ENCODE results near the gene GFOD2.
A peak's percentile ranks its signal among the peaks of the same experiment; 100 is the strongest.

The GFOD2 gene

DNA sequence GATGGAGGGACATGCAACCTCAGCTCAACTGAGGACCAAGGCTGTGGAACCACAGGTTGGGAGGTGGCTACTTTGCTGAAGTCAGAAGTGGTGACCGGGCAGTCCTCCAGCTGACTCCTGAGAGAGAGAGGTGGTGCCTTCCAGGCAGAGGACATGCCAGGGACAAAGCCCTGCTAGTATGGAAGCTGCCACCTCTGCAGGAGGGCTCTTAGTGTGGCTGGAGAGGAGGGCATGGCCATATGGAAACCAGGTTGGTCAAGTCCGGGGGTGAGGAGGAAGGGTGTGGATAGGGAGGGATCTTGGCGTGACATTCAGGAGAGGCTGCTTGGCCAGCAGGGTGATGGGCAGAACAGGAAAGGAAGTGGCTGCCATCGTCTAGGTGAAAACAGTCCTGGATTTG, 46.8 kb downstream of the GFOD2 start:
- DNase-seq (ENCODE audit: low read depth): no peak

DNA sequence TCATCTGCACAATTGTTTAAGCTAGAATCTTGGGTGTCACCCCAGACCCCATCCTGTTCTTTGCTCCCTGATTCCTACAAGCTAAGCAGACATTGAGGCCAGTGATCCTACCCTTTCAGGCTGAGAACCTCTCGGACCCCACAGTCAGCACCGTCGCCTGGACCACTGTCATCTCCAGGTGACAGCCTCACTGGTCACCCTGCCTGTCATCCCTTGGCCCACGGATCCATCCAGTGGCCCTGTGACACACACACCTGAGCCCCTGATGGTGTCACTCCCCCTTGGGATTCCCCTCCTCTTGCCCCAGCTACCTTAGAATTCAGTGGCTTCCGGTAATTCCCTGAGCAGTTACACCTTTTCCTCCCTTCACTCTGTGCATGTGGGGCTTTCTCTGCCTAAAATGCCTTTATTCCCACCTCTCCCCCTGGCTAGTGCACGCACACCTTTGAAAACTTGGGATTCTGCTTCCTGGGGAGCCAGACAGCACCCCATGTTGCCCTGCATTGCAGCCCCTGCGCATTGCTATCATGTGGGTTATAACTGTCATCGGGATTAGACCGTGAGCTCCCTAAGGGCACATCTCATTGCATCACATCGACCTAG, 49.5 kb downstream of the GFOD2 start:
- DNase-seq (ENCODE audit: low read depth): no peak

DNA sequence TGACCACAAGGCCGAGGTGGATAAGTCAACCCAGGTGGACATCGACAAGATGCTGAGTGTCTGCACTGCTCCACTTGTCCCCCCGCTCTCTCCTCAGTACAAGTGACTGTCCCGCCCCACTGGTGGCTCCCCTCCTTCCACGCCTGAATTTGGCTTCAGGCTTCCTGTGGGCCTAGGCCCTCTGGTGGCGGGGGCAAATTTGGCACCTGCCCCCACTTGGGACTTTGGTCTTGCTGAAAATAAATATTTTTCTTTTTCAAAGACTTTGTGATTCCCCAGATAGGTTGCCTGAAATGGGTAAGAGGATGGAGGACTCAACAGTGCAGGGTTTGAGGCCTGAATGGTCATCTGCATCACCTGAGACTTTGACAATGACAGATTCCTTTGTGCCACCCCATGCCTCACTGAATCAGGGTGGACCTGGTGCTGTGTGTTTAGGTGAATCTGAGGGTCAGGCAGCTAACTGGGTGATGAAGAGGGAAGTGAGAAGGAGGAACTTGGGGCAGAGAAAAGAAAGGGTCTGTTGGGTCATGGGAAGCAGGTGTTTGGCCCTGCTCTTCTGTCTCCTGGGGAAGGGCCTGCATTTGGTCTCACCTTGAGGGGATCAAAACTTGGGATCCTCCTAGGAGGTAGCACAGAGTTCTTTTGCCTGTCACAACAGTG, 50.5 kb downstream of the GFOD2 start:
- DNase-seq (ENCODE audit: low read depth): no peak

DNA sequence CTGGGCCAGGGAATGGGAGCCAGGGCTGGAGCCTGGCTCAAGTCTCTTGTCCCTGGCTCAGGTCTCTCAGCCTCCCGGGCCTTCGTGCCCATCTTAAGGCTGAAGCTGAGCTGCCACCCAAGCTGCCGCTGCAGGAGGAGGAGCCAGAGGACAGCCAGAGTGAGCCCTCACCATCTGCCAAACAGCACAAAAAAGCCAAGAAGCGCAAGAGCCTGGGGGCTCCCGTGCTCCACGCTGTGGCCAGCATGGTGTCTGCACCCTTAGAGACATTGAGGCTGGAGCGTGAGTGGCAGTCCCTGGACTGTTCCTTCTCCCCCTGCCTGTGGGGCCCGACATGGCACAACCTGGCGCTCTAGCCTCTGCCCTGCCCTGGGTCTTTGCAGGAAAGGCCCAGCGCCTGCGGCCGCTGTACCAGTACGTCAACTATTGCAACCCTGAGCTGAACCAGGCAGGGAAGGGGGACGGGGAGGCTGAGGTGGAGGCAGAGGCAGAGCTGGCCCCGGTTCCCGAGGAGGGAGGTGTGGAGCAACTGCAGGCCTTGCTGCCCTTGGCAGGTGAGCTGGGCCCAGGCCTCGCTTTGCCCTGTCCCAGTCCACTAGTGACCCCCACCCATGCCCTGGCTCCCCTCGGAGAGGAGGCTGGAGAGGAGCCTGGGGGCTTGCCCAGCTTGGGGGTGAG, 51.2 kb downstream of the GFOD2 start:
- peak; percentile 81 for DNase-seq (ENCODE audit: low read depth)

DNA sequence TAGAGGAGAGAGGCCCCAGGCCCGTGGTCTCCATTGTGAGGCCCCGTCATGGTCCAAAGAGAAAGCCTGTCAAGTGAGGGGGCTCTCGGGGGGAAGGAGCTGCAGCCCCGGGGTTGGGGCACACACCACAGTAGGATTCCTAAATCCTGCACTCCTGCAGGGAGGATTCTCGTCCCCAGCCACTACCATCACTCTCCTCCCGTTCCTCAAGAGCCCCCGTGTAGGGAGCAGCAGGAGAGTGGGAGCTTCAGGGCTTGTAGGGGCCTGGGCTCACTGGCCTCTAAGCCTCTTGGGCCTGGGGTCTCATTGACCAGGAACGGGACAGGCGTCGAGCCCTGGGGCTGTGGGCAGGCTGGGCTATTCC, 51.7 kb downstream of the GFOD2 start:
- DNase-seq (ENCODE audit: low read depth): no peak

DNA sequence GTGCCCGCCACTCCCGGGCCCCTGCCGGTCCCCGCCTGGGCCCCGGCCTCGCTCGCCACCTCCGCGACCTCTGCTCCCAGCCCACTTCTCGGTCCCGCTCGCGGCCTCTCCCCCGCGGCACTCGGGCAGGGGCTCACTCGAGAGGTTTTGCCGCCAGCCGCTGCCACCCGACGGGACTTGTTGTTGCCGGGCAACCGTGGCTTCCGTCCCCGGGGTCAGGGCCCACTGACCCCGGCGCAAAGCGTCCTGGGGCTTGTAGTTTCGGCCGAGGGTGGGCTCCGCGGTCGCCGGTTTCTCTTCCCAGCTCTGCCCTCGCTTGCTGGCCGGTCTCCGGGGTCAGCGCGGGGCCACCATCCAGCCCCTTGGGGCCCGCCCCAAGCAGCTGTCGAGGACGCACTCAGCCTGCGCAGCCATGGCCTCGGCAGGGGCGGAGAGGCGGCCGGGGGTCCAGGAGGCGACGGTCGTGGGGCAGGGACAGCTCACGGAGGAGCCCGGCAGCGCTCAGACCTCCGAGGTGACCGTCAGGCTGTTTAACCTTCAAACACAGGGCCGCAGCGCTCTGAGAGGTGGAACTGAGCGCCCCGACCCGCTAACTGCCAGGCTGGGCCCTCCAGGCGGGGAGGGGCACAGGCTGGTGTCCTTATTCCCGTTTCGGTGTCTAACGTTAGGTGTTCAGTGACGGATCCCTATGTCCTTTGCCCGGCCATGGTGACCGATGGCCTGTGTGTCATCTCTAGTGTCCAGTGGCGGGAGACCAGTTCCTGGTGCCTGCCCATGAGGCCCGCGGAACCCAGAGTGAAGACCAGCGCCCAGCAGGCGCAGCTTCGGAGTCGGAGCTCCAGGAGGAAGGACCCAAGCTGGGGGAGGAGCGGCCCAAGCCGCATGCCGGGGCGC, 52.3 kb downstream of the GFOD2 start, which contains the start of the genes C16orf86 and ENKD1:
TSS of gene C16orf86 (plus strand) at position 256 of the 894 bp plus-strand sequence. CDS start at position 413, 157 bp downstream.
TSS of gene ENKD1 (minus strand) at position 192 of the 894 bp plus-strand sequence. CDS start 308 bp downstream, outside the sequence.
- DNase-seq (ENCODE audit: low read depth): no peak

DNA sequence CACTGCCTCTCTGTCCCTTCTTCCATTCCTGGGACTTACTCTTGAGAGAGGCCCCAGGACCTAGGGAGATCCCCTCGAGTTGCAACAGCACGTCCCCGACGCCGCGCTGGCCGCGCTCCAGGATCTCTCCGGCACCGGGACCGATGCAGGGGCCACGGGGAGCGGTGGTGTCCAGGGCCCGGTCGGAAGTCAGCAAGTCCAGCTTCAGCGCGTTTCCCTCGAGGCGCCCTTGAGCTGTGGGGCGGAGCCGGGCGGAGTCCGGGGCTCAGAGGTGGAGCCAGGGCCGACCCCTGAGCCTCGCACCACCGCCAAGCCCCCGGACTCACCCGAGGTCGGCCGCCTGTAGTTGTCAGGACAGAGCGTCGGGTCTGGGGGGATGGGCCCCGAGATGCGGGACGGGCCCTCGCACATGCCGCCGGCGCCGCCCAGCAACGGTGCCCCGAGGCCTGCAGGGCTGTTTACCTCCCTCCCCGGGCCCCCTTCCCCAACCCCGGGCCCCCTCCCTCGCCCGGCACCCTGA, 53.0 kb downstream of the GFOD2 start:
- DNase-seq (ENCODE audit: low read depth): no peak

DNA sequence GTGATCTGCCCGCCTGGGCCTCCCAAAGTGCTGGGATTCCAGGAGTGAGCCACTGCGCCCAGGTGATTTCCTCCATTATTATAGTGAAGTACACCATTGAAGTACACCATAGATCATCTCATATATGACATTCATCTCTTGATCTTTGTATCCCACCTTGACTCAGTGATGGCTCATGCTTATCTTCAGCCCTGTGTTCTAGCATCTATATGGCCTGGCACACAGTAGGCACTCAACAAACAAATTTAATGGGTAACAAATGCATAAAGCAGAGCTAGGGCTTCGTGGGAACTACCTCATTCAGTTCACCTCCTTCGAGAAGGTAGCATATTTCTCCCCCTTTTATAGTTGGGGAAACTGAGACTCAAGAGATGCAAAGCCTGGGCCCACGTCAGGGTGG, 53.5 kb downstream of the GFOD2 start:
- no peak for DNase-seq (ENCODE audit: low read depth)

DNA sequence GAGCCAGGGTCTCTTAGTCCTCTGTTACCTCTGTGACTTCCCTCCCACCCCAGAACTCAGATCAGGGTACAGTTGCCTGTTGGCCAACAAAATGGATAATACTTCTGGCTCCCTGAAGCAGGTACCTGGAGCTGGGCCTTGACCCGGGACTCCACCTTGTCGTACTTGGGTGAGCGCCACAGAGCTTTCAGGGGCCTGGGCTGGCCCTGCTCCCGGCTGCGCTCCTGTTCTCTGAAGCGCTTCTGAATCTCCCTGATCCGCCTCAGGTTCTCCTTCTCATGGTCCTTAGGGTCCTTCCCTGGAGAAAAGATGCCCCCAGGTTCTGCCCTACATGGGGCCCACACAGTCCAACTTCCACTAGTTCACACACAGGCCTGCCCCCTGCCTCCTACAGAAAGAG, 54.2 kb downstream of the GFOD2 start:
- no peak for DNase-seq (ENCODE audit: low read depth)

DNA sequence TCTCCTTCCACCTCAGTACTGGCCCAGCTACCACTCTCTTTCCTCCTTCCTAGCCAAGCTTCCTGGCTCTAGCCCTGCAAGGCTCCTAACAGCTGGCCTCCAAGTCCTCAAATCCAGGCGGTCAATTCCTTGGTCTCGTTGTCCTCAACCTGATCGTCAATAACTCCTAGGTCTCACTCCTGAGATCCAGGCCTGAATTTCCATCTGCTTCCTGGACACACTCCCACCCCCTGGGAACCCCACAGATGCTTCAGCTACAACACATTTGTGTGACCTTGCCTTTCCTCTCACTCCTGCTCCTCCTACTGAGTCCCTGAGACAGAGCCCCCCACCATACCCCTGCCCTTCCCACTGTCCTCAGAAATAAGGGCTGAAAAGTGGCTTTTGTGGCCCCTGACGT, 54.9 kb downstream of the GFOD2 start:
- DNase-seq (ENCODE audit: low read depth): no peak

DNA sequence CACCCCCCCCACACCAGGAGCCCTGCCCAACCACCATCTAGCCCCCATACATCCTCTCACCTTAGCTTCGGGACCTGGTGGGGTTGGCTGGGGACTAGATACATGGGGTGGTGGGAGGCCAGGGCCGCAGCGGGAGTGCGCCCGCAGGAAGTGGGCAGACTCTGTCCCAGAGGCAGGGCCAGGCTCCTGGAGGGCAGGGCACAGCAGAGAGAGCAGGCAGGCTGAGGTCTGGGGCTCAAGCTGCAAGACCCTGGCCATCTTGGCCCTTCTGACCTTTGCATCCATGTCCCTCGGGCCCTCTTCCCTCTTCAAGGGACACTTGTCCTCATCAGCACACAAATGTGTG, 55.3 kb downstream of the GFOD2 start:
- no peak for DNase-seq (ENCODE audit: low read depth)

DNA sequence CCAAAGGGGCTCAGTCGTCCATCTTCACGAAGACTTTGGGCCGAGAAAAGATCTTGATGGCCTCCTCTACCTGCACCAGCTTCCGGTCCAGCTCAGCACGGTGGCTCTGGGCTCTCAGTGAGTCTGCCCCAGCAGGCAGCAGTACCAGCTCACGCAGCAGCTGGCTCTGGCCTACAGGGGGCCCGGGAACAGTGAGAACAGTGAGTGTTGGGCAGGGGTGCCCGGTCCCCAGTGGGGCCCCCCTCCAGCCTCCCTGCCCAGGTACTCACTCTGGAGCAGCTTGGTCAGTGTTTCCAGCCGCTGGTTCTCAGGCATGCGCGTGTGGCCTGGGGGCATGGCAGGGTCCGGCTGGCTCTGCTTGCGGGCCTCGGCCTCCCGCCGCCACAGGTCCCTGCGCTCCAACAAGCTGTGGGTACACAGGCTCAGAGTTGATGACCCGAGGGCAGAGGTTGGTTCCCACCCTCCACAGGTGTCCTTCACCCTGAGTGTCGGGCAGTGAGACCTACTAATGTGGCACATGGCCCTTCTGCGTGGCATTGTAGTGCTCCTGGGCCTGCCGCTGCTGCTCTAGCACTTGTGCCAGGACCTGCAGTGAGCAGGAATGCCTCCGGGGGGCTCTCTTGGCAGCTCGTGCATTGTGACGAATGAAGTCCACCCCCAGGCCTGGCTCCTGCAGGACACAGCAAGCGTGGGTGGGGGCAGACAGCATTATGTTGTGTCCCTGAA, 55.8 kb downstream of the GFOD2 start:
- no peak for DNase-seq (ENCODE audit: low read depth)

DNA sequence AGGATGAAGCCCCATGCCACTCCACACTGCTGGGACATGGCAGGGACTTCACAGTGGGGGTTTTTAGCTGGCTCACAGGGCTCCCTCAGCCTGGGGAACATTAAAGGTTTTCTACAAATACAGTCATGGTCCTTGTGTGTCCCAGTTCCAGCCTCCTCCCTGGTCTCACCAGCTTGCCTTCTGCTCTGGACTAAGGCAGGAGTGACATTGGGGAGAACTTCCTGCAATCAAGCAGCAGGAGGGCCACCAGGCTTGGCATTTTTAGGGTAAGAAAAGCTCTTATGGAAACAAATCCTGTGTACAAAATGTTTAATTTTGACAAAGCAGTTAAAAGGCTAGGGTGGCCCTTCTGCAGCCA, 56.5 kb downstream of the GFOD2 start:
- no peak for DNase-seq (ENCODE audit: low read depth)

DNA sequence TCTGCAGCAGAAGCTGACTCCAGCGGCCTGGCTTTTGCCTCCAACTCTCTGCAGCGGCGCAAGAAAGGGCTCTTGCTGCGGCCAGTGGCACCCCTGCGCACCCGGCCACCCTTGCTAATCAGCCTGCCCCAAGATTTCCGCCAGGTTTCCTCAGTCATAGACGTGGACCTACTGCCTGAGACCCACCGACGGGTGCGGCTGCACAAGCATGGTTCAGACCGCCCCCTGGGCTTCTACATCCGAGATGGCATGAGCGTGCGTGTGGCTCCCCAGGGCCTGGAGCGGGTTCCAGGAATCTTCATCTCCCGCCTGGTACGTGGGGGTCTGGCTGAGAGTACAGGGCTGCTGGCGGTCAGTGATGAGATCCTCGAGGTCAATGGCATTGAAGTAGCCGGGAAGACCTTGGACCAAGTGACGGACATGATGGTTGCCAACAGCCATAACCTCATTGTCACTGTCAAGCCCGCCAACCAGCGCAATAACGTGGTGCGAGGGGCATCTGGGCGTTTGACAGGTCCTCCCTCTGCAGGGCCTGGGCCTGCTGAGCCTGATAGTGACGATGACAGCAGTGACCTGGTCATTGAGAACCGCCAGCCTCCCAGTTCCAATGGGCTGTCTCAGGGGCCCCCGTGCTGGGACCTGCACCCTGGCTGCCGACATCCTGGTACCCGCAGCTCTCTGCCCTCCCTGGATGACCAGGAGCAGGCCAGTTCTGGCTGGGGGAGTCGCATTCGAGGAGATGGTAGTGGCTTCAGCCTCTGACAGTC, 57.0 kb downstream of the GFOD2 start:
- no peak for DNase-seq (ENCODE audit: low read depth)

DNA sequence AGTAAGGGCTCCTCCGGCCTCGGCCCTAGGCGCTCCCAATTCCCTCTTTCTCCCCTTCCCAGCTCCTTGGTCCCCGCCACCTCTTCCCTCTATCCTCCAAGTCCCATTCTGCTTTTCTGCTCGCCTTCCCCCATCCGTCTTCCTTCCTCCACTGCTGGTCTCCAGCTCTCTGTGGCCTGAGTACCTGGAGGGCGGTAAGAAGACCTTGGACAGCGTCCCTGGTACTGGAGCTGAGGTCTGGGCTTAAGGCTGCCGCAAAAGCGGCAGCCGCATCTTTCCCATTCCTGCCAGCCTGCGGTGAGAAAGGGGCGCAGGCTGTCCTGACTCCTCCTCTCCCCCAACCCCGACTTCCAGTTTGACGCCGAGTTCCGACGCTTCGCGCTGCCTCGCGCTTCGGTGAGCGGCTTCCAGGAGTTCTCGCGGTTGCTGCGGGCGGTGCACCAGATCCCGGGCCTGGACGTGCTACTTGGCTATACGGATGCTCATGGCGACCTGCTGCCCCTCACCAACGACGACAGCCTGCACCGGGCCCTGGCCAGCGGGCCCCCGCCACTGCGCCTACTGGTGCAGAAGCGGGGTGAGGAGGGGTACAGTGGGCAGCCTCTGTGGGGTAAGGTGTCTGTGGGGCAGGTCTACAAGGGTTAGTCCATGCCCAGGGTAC, 57.9 kb downstream of the GFOD2 start:
- no peak for DNase-seq (ENCODE audit: low read depth)

DNA sequence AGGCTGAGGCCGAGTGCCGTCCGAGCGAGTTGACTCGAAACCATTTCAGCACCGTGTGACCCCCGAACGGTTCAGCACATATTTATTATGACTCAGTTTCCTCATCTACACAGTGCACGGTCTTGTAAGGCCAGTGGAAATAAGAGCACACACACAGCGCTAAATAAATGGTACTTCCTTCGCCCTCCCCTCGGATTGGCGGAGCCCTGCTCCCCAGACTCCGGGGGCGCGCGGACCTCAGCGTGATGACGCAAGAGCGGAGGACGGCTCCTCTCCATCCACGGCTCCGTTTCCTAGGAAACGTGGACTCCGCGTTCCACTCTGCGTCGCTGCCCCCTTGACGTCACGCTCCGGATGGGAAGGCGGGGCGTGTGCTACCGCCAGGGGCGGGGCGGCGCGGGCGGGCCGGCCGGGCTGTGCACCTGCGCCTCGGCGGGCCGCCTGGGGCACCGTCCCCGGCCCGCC, 58.5 kb downstream of the GFOD2 start, which contains the start of gene PARD6A:
TSS of gene PARD6A (plus strand) at position 397 of the 465 bp plus-strand sequence. CDS start 79 bp downstream, outside the sequence.
- DNase-seq (ENCODE audit: low read depth): peak; percentile 72

DNA sequence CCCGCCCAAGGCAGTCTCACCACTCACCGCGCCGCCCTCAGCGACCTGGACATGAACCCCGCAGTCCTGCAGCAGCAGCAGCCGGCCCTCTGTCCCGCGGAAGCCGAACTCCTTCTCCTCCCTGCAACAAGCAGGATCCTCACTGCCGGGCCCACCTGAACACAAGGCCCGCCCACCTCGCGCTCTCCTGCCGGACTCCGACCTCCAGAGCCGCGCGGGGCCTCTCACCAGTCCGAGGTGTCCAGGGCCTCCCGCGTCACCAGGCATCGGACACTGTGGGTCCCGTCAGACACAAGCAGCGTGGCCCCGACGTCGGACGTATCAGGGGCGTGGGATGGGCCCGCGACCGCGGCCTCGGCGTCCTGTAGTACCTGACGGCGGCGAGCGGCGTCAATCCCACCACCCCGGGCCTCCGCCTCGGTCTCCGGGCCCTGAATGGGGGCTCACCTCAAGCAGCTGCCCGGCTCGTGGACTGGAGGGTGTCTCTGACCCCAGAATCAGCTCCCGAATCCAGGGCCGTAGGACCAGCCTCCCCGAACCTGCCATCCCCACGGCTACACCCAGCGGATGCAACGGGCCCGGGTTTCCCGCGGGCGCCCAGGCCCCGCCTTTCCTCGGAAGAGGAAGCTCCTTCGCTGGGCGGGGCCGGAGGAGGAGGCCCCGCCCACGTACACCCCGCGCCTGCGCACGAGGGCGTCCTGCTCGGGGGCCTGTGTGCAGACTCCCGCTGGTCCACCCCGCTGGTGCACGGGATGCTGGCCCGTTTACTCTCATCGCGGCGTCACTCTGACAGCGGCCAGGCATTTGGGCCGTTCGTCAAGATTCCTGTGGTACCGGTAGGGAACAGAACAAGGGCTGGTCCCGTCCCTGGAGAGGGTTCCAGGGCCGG, 59.2 kb downstream of the GFOD2 start, which contains the start of gene ACD:
TSS of gene ACD (minus strand) at position 586 of the 889 bp plus-strand sequence. CDS start at position 546, 40 bp downstream.
- DNase-seq (ENCODE audit: low read depth): peak; percentile 72

DNA sequence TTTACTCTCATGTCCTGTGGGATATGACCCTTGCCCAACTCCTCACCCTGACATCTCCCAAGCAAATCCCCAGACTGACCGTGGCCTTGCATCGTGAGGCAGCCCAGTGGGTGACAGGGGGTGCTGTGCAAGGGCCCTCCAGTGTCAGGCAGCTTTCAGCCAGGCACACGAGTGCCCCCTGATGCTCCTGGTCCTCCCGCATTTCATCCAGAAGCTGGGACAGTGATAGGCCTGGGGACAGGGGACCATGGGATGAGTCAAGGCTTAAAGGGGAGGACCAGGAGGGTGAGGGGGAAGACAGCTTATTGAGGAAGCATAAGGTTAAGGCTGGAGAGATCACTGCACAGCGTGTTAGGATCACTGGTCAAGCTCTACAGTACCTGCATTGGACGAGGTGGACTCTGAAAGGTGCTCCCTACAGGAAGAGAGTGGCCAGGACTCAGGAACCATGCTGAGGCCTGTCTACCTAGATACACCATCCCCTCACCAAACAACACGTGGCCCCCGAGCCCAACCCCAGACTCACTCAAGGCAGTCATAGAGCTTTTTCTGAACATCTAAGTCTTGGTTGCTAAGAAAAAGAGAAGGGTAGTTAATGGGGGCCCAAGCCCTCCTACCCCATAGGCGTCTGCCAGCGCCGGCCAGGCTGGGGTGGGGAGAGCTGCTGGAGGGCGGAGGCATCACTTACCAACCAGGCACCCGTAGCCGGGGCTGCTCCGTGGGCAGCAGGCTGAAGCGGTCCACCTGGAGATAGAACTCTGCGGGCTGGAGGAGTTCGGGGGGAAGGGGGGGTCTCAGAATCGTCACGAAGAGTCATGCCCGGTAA, 60.1 kb downstream of the GFOD2 start:
- no peak for DNase-seq (ENCODE audit: low read depth)
